Measurements from ENCODE around the gene SULT1A1. TPM values are rescaled to one million over a fixed set of nuclear protein-coding genes. Genes with fewer than 3 reads are reported as not detected.

Gene SULT1A1
- 0.96 and 3.6 TPM in 2 replicates for total RNA-seq

DNA sequence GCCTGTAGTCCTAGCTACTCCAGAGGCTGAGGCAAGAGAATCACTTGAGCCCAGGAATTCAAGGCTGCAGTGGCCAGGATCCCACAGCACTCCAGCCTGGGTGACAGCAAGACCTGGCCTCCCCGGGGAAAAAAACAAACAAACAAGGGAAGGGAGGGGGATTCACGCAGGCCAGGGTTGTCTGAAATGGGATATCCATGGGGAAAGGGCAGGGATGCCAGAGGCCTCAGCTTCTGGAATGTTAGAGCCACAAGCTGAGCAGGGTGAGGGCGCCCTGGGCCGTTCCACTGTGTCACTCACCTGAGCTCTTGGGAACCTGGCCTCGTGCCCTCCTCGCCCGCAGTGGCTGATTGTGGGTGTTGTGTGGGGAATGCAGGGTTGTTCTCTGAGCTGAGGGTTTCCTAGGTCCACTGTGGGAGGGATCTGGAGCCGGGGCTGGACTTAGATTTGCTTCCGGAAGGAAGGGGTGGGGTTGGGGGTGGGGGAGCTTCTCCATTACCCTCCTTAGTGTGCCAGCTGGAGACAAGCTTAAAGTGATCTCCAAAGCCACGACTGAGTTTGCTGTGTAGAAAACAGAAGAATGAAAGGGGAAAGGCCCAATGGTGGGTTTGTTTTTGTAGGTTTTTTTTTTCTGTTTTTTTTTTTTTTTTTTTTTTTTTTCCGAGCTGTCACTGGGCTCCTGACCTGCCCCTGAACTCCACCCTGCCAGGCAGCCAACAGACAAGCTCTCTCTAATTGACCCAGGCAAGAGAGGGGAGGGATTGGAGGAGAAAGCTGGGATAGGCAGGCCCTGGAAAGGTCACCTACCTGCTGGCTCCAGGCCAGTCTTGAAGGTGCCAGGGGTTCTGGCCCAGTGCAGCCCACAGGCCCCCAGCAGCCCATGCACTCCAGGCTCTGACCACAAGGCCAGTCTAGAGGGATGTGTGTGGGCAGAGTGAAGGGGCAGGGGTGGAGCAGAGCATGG lies at the start of gene SULT1A1:
Gene SULT1A1 (minus strand): TSS at position 414 of the 964 bp plus-strand sequence. CDS start 1,189 bp downstream, outside the sequence.

DNA sequence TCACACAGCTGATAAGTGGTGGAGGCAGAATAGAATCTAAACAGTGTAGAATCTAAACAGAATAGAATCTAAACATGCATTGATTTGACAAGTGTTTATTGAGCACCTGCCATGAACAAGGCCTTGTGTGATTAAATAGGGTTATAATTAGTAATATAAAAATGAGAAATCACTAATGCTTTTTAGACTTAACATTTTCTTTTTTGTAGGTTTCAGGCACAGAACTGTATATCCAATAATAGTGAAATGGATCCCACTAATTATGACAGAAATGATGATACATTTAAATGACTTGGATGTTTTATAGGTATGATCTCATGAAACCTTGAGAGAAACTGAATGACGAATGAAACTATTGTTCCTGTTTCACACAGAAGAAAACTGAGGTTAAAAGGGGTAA lies 27.9 kb upstream of the SULT1A1 start, which contains the start of gene NPIPB8:
Gene NPIPB8 (plus strand): TSS at position 301 of the 400 bp plus-strand sequence. CDS start 296 bp downstream, outside the sequence.

GRCh38 chr16:28596840-28597691 lies 12.8 kb downstream of the SULT1A1 start, which contains the start of gene SULT1A2:
Gene SULT1A2, minus strand, starts transcription at chr16:28597050. Its CDS starts 1,120 bp downstream, at chr16:28595930.

Other genes with a start within 250 kb of the SULT1A1 start
- gene NPIPB6, start 246.5 kb downstream of the SULT1A1 start, total RNA-seq: not detected in 2 replicates
- 87.5 and 221 TPM in 2 replicates for gene EIF3CL, start 206.2 kb downstream of the SULT1A1 start, total RNA-seq
- gene NPIPB7, start 137.7 kb downstream of the SULT1A1 start, total RNA-seq: not detected in 2 replicates
- gene CLN3, start 118.0 kb downstream of the SULT1A1 start, total RNA-seq: 14.0 and 23.6 TPM in 2 replicates
- not detected in 2 replicates for gene APOBR, start 115.4 kb downstream of the SULT1A1 start, total RNA-seq
- not detected in 2 replicates for gene IL27, start 103.2 kb downstream of the SULT1A1 start, total RNA-seq
- gene NUPR1, start 71.1 kb downstream of the SULT1A1 start, total RNA-seq: 12.8 and 21.2 TPM in 2 replicates
- gene SGF29, start 56.1 kb downstream of the SULT1A1 start, total RNA-seq: 10.7 and 16.4 TPM in 2 replicates
- 0.52 and 0.72 TPM in 2 replicates for gene SULT1A2, start 13.0 kb downstream of the SULT1A1 start, total RNA-seq
- not detected in 2 replicates for gene NPIPB8, start 28.0 kb upstream of the SULT1A1 start, total RNA-seq
- gene EIF3C, start 101.4 kb upstream of the SULT1A1 start, total RNA-seq: 171 and 244 TPM in 2 replicates
- gene NPIPB9, start 141.7 kb upstream of the SULT1A1 start, total RNA-seq: 0.24 TPM in 1 of 2 replicates, not detected in the other
- 79.3 and 130 TPM in 2 replicates for gene ATXN2L, start 213.0 kb upstream of the SULT1A1 start, total RNA-seq
- gene TUFM, start 236.3 kb upstream of the SULT1A1 start, total RNA-seq: 157 and 179 TPM in 2 replicates